ENCODE results near the gene RAB10.

The RAB10 gene

GRCh38 chr2:26178746-26179436 is 145.0 kb downstream of the RAB10 start:
- no peak for DNase-seq (ENCODE audit: low spot score)

- no peak for DNase-seq (ENCODE audit: low spot score)
Observed at GRCh38 chr2:26179446-26179913, 145.6 kb downstream of the RAB10 start.

- DNase-seq (ENCODE audit: low spot score): no peak
Observed at GRCh38 chr2:26182441-26182840, 148.6 kb downstream of the RAB10 start.

GRCh38 chr2:26182887-26183630 is 149.2 kb downstream of the RAB10 start:
- no peak for DNase-seq (ENCODE audit: low spot score)

- no peak for DNase-seq (ENCODE audit: low spot score)
Observed at GRCh38 chr2:26184121-26184520, 150.2 kb downstream of the RAB10 start.

- peak; percentile 90 for DNase-seq (ENCODE audit: low spot score)
Observed at GRCh38 chr2:26184555-26185303, 150.8 kb downstream of the RAB10 start.

GRCh38 chr2:26185304-26185928 is 151.5 kb downstream of the RAB10 start:
- DNase-seq (ENCODE audit: low spot score): no peak

- no peak for DNase-seq (ENCODE audit: low spot score)
Observed at GRCh38 chr2:26185954-26186770, 152.3 kb downstream of the RAB10 start.
